Stimulated activated CD8-positive, alpha-beta memory T cell treated with anti-CD3 and anti-CD28 coated beads, Interleukin-15, amount 100 ng/mL, for 24 hours (primary cell): ENCODE data around the gene COL26A1.

Experiments
- DNase-seq: peaks from one replicate; pipeline ENCODE4 v3.0.0-alpha.2; 2020; ENCODE audit warnings: low read depth

COL26A1 gene

DNA sequence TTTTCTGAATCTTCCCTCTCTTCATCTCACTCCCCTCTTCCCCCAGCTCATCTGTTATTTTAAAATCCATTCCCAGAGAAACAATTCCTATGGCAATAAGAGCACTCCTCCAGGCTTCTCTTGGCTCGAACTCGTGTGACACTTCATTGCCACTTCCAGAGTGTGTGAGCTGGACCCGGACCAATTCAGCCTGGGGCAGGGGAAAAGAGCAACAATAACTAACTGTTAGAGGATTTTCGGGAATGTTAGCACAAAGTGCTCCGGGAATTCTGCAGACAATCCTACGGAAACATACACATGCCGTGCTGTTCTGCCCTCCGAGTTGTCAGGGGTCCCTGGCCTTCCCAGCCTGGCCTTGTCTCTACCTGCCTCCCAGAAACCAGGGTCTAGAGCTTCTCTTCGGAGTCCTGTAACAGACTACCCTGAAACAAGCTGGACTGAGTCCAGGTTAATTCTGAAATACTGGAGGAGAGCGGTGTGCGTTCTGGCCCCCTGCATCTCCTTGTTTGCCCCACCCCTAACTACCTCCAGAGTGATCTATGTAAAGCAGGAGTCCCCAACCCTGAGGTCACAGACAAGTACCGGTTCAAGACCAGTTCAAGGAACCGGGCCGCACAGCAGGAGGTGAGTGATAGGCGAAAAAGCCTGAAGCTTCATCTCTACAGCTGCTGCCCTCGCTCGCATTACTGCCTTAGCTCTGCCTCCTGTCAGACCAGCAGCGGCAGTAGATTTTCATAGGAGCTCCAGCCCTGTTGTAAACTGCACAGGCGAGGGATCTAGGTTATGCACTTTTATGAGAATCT lies 11.3 kb downstream of the COL26A1 start:
- no peak for DNase-seq

- no peak for DNase-seq
Measured at GRCh38 chr7:101374990-101375389, 12.3 kb downstream of the COL26A1 start.

- DNase-seq, result no peak
Measured at GRCh38 chr7:101376601-101377000, 13.9 kb downstream of the COL26A1 start.

GRCh38 chr7:101377189-101377736 lies 14.6 kb downstream of the COL26A1 start:
- no peak for DNase-seq

GRCh38 chr7:101378751-101379174 lies 16.1 kb downstream of the COL26A1 start:
- DNase-seq, result no peak

DNA sequence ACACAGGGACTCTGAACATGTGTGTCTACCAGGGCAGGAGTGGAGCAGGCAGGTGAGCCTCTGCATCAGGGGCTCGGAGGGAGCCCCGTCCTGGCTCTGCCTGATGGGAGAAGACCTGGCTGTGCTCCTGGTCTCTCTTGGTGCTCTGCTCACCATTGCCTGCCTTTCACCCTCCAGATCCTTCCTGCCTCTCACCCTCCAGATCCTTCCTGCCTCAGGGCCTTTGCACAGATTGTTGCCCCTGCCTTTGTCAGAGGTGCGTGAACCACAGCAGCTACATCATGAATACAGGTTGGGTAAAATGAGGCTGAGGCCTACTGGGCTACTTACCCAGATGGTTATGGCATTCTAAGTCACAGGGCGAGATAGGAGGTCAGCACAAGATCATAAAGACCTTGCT lies 16.6 kb downstream of the COL26A1 start:
- no peak for DNase-seq

- DNase-seq, result no peak
Measured at GRCh38 chr7:101381549-101382111, 19.0 kb downstream of the COL26A1 start.

DNA sequence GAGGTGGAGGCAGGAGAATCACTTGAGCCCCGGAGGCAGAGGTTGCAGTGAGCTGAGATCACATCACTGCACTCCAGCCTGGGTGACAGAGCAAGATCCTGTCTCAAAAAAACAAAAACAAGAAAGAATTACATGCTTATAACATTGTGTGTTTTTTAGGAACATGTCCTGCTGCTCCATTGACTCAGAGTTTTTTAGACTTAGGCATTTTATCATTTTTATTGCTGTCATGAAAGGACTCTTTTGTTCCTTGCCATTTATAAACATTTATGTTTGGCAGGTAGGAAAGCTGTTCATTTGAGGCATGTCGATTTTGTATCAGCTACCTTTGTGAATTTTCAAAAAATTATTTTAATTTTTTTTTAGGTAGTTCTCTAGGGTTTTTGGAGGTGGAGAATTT lies 20.3 kb downstream of the COL26A1 start:
- no peak for DNase-seq

DNA sequence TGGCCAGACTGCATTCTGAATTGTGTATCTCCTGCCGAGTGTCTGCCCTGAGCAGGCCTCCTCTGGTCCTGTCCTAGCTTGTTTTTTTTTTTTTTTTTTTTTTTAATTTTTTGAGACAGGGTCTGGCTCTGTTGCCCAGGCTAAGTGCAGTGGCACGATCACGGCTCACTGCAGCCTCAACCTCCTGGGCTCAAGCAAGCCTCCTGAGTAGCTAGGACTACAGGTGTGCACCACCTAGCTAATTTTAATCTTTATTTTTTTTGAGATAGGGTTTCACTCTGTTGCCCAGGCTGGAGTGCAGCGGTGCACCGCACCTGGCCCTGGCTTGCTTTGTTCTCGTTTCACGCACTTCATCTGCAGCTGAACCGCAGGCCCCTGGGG lies 23.5 kb downstream of the COL26A1 start:
- no peak for DNase-seq

DNA sequence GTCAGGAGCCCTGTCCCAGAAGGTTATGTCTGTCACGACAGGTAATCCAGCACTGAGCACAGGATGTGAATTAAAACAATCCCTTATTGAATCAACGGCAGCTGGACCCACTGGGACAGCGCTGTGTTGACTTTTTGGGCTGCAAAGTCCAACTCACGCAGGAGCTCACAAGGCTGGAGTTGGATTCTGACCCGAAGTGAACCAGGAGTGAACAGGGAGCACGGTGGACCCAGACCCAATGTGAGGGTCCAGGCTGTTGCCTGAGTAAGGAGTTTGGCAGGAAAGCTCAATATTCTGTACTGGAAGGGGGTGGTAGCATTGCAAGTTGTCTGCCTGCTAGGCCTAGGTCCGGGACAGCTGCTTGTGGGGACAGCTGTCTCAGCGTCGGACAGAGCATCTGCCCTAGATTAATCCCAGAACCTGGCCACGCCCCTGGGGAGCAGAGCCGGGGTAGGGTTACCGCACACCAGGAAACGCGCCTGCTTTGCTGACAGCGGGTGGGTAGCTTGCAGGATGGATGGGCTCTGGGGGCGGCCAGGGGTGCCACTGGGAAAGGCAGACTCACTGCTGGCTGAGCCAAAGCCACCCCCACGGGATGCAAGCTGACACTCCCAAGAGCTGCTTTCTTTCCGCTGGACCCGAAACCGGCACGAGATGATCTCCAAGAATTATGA lies 24.0 kb downstream of the COL26A1 start:
- no peak for DNase-seq

DNA sequence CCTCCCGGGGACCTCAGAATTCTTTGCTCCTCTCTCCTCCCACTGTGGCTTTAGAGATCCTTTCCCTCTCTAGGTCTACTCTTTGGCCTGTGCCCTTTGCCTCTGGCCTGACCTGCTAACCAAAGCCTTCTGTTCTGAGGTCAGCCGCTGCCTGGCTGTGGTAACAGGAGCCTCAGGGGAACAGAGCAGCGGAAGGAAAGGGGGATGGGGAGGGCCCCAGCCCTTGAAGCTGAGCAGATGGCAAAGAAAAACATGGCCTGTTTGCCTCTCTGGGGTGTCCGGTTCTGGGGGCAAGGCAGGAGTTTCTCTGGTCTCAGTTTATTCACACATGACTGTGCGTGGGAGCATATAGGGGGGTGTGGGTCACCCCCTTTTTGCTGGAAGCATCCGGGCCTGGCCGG lies 28.2 kb downstream of the COL26A1 start:
- no peak for DNase-seq

GRCh38 chr7:101391991-101392390 lies 29.3 kb downstream of the COL26A1 start:
- no peak for DNase-seq

GRCh38 chr7:101393865-101394264 lies 31.2 kb downstream of the COL26A1 start:
- DNase-seq, result no peak

- no peak for DNase-seq
Measured at GRCh38 chr7:101395376-101395775, 32.7 kb downstream of the COL26A1 start.

GRCh38 chr7:101397243-101397642 lies 34.6 kb downstream of the COL26A1 start:
- DNase-seq, result no peak

- DNase-seq, result no peak
Measured at GRCh38 chr7:101397770-101398324, 35.2 kb downstream of the COL26A1 start.

DNA sequence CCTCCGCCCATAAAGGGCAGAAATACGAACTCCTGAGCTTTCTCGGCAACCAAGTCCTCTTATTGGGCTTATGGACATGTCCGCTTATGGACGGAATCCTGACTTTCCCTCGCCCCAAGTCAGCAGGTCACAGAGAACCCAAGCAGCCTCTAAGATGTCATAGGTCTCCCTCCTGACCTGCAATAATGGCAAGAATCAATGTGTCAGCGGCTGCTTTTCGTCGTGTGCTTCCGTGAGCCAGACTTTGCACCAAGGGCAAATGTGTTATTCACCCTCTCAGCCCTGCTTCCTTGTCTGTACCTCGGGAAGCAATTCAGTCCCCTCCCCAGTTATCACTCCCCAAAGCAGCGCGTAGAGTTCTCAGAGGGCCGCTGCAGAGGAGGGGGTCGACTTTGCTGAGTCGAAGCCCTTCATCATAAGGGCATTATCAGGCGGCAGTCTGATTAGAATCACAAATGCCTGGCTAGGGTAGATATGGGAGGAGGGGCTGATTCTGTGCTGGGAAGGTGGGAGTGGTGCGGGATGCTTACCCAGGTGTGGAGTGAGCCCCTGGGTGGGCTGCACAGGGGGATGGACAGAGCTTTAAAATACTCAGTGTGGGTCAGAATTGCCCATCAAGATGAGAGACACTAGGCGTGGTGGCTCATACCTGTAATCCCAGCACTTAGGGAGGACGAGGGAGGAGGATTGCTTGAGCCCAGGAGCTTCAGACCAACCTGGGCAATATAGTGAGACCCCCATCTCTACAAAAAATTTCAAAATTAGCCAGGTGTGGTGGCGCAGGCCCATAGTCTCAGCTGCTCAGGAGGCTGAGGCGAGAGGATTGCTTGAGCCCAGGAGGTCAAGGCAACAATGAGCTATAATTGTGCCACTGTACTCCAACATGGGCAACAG lies 36.0 kb downstream of the COL26A1 start:
- DNase-seq, result no peak

- no peak for DNase-seq
Measured at GRCh38 chr7:101399759-101400158, 37.1 kb downstream of the COL26A1 start.

- no peak for DNase-seq
Measured at GRCh38 chr7:101400751-101401150, 38.1 kb downstream of the COL26A1 start.

DNA sequence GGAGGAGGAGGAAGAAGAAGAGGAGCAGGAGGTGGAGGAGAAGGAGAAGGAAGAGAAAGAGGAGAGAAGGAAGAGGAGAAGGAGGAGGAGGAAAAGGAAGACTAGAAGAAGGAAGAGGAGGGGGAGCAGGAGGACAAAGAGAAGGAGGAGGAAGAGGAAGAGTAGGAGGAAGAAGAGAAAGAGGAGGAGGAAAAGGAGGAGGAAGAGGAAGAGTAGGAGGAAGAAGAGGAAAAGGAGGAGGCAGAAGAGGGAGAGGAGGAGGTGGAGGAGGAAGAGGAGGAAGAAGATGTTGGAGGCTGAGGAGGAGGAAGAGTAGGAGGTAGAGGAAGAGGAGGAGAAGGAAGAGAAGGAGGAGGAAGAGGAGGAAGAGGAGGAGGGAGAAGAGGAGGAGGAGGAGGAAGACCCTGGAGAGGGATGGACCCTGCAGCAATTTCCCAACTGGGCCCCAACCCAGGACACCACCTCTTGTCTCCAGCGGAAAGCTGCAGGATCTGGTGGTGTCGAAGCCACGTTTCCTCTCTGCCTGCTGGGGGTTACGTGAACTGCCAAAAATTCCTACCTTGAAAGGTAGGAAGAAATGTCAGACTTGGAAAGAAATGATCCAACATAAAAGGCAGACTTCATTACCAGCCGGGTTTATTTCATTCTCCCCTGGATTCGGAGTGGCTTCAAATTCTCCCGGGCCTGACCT lies 38.9 kb downstream of the COL26A1 start:
- no peak for DNase-seq
